ENCODE measurements around the gene DCAF7. TPM values are rescaled to one million over a fixed set of nuclear protein-coding genes. Genes with fewer than 3 reads are reported as not detected.

DCAF7 gene
- total and polyA plus RNA-seq, 11 donors: 9.9 to 61.8 (median 41.2) TPM

GRCh38 chr17:63600569-63601438, 50.5 kb downstream of the DCAF7 start, which contains the start of gene TACO1:
TACO1 (plus strand) TSS chr17:63600895; CDS start chr17:63601084, 189 bp downstream.
- Histone ChIP-seq H3K4me3 (peak within 1 kb of the TSS; percentile 71 to 100 (median 90)), H3K27me3 (no peaks in the 10 kb centered on the region), H3K27ac (peak within 1 kb of the TSS; percentile 66 to 96 (median 90)), H3K9me3 (no peaks in the 10 kb centered on the region), H3K36me3 (peaks cover 0 to 29% (median 26%) of the 10 kb centered on the region in 9 donors), H3K4me1 (peaks cover 0 to 24% (median 13%) of the 10 kb centered on the region in 12 donors)
- ATAC-seq (peak; percentile 92 to 99 (median 98)), DNase-seq (peak; percentile 84 to 91 (median 85))
- 1 to 2% (median 1%) methylated on average over 34 to 61 of the region's 61 CpGs for WGBS, 4 donors
- intact Hi-C loops (cut with DNase I): loop anchor here in 2 of 10 donors (2.0 to 5.0 kb wide), 2 partner anchors 49 to 50 kb away; partner anchors contain the start of gene DCAF7 (in 2 of the 2)
- TF ChIP-seq POLR2A (IDR thresholded peaks at IDR 0.05): peak in 1 of 2 donors; percentile 77
- no peak for TF ChIP-seq CTCF (IDR thresholded peaks at IDR 0.05)

DNA sequence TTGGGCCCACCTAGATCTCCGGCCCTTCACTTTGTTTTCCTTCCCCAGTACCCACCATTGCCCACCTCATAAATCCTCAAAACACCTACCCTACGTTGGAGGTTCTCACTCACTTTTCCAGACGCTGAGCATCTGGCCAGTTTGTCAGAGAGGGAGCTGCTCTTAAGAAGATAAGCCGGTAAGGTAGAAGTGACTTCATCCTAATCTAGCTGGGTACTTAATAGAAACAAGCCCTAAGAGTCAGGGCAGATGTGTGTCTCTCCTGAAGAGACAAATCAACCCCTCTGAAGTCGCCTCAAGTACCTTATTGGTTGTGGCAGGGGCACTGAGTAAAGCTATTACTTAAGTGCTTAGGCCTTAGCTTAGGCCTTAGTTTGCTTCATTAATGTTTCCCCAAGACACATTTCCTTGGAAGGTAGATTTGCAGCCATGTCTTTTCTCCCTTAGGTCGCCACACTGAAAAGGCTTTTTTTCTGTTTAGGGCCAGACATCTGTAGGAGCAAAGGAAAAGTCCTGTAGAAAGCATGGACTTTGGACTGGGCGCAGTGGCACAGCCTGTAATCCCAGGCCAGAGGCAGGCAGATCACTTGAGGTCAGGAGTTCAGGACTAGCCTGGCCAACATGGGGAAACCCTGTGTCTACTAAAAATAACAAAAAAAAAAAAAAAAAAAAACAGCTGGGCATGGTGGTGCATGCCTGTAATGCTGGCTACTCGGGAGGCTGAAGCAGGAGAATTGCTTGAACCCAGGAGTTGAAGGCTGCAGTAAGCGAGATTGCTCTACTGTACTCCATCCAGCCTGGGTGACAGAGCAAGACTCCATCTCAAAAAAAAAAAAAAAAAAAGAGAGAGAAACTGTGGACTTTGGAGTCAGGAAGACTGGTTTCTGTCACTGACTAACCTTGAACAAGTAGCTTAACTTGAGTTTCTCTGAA, 51.4 kb downstream of the DCAF7 start:
- intact Hi-C loops (cut with DNase I): loop anchor here in 2 of 10 donors (2.0 to 5.0 kb wide), 2 partner anchors 49 to 51 kb away; partner anchors contain the start of gene DCAF7 (in 2 of the 2)
- no peak for TF ChIP-seq POLR2A (IDR thresholded peaks at IDR 0.05)
- no peak for TF ChIP-seq CTCF (IDR thresholded peaks at IDR 0.05)
- H3K9me3 ChIP-seq: no peaks in the 10 kb centered on the region
- no peak for ATAC-seq
- H3K27ac ChIP-seq: peak overlapping the region in 11 of 12 donors; percentile 66 to 96 (median 90)
- H3K27me3 ChIP-seq: no peaks in the 10 kb centered on the region
- peaks cover 0 to 38% (median 35%) of the 10 kb centered on the region in 9 donors for H3K36me3 ChIP-seq
- 43 to 48% (median 48%) methylated on average over 9 of the region's 9 CpGs for WGBS, 4 donors
- DNase-seq: no peak
- peaks cover 0 to 24% (median 13%) of the 10 kb centered on the region in 12 donors for H3K4me1 ChIP-seq
- H3K4me3 ChIP-seq: peak overlapping the region; percentile 71 to 100 (median 90)

DNA sequence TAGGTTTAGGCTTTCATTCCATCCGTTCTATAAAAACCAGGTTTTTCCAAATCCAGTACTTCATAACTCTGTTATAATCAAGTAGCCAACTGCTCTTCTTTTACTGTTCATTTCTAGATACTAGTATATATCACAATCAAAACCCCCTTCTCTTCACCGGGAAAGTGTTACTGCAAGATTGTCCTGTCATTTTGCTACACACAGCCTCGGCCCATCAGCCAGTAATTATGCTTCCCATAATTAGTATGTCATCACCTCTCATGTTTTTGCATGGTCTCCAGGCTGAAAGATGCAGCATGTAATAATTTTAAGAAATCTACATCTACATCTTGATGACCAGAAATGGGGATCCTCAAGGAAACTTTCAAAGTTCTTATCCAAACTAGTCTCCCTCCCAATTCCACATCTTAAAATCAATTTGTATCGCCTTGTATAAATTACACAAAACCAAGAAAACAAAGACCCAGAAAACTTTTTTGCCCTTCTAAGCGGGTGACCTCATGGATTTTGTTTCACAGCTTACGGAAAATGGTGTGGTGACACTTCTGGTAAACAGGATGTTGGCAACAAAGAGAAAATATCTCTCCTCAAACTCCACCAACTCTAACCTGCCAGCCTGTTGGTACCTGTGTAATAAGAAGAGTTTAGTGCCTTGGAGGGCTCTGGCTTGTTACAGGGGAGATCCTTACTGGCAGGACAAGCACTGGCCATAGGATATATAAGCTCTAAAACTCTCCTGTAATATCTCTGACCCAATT, 59.7 kb downstream of the DCAF7 start:
- WGBS, 4 donors: 79 to 87% (median 84%) methylated on average over 6 of the region's 6 CpGs
- Histone ChIP-seq H3K9me3 (no peaks in the 10 kb centered on the region), H3K27me3 (no peaks in the 10 kb centered on the region), H3K36me3 (peaks cover 0 to 65% (median 59%) of the 10 kb centered on the region in 9 donors), H3K27ac (peak overlapping the region in 1 of 12 donors; percentile 40), H3K4me1 (peaks cover 0 to 3% (median 0%) of the 10 kb centered on the region in 12 donors), H3K4me3 (no peak overlapping the region)
- intact Hi-C loops (cut with DNase I): loop anchor here in 4 of 10 donors (1.0 to 5.0 kb wide), 4 partner anchors 168 to 185 kb away; no protein-coding TSS in a partner anchor
- TF ChIP-seq POLR2A (IDR thresholded peaks at IDR 0.05): no peak
- no peak for TF ChIP-seq CTCF (IDR thresholded peaks at IDR 0.05)
- DNase-seq (no peak), ATAC-seq (no peak)

All from heart left ventricle (tissue), 16 donors.